ENCODE measurements around the gene P2RY2.
"Not testable (repeated sequence)": the region's sequence is repeated elsewhere in the genome, so short reads cannot be mapped to it uniquely, and the experiment has no call there.

Gene P2RY2

GRCh38 chr11:73228268-73229134 is 10.4 kb downstream of the P2RY2 start:
- no peak for DNase-seq (ENCODE audit: low read depth in 2 of 2)

- DNase-seq (ENCODE audit: low read depth in 2 of 2) = no peak
Measured at GRCh38 chr11:73229321-73229895, 11.3 kb downstream of the P2RY2 start.

- no peak for DNase-seq (ENCODE audit: low read depth in 2 of 2)
Measured at GRCh38 chr11:73229896-73230875, 12.1 kb downstream of the P2RY2 start.

GRCh38 chr11:73230931-73231330 is 12.8 kb downstream of the P2RY2 start:
- DNase-seq (ENCODE audit: low read depth in 2 of 2) = no peak

GRCh38 chr11:73232487-73232886 is 14.4 kb downstream of the P2RY2 start:
- not testable (repeated sequence) for DNase-seq (ENCODE audit: low read depth in 2 of 2)

GRCh38 chr11:73233211-73233610 is 15.1 kb downstream of the P2RY2 start:
- DNase-seq (ENCODE audit: low read depth in 2 of 2) = no peak

- DNase-seq (ENCODE audit: low read depth in 2 of 2) = no peak
Measured at GRCh38 chr11:73233692-73234470, 15.8 kb downstream of the P2RY2 start.

GRCh38 chr11:73234471-73235181 is 16.5 kb downstream of the P2RY2 start:
- no peak for DNase-seq (ENCODE audit: low read depth in 2 of 2)

- DNase-seq (ENCODE audit: low read depth in 2 of 2) = no peak
Measured at GRCh38 chr11:73235236-73235786, 17.2 kb downstream of the P2RY2 start.

GRCh38 chr11:73236205-73236765 is 18.2 kb downstream of the P2RY2 start:
- no peak for DNase-seq (ENCODE audit: low read depth in 2 of 2)

- DNase-seq (ENCODE audit: low read depth in 2 of 2) = peak in 1 of 2 donors; percentile 29
Measured at GRCh38 chr11:73236854-73237253, 18.8 kb downstream of the P2RY2 start.

- DNase-seq (ENCODE audit: low read depth in 2 of 2) = no peak
Measured at GRCh38 chr11:73237471-73238290, 19.6 kb downstream of the P2RY2 start.

GRCh38 chr11:73239111-73239521 is 21.0 kb downstream of the P2RY2 start:
- DNase-seq (ENCODE audit: low read depth in 2 of 2) = no peak

- DNase-seq (ENCODE audit: low read depth in 2 of 2) = no peak
Measured at GRCh38 chr11:73239571-73240189, 21.6 kb downstream of the P2RY2 start.

GRCh38 chr11:73240190-73240781 is 22.2 kb downstream of the P2RY2 start:
- DNase-seq (ENCODE audit: low read depth in 2 of 2) = no peak

GRCh38 chr11:73241300-73241699 is 23.2 kb downstream of the P2RY2 start:
- no peak for DNase-seq (ENCODE audit: low read depth in 2 of 2)

- DNase-seq (ENCODE audit: low read depth in 2 of 2) = peak; percentile 52 to 72
Measured at GRCh38 chr11:73242251-73243092, 24.4 kb downstream of the P2RY2 start.
